PFSK-1 (cell line): ENCODE measurements around the gene TSPYL1.

Source experiments
- FOXP2 ChIP-seq: optimal IDR thresholded peaks from 2 replicates; pipeline ENCODE3; 2011; ENCODE audit warnings: borderline replicate concordance, control low read depth, inconsistent platforms; ENCODE audit not compliant: insufficient read depth; ENCODE audit errors: extremely low read length, extremely low read depth
- POLR2AphosphoS5 ChIP-seq: IDR thresholded peaks from 2 replicates; pipeline ENCODE4 v1.6.1; 2012; ENCODE audit warnings: low read depth, mild to moderate bottlenecking, control low read depth, low read length, moderate library complexity
- REST ChIP-seq, 2 experiments: IDR thresholded peaks; 2 replicates each; pipeline versions ENCODE4 v1.6.1 to v1.8.0; 2011 to 2012; ENCODE audit warnings: low read depth in 2 of 2, low read length in 2 of 2, control low read depth in 1 of 2, inconsistent platforms in 1 of 2, mild to moderate bottlenecking in 1 of 2, moderate library complexity in 1 of 2; ENCODE audit not compliant: insufficient read depth in 1 of 2
- SIN3A ChIP-seq: IDR thresholded peaks from 2 replicates; pipeline ENCODE4 v1.6.1; 2012; ENCODE audit warnings: mild to moderate bottlenecking, low read length, moderate library complexity, borderline replicate concordance; ENCODE audit not compliant: insufficient read depth
- TAF1 ChIP-seq: IDR thresholded peaks from 2 replicates; pipeline ENCODE4 v1.6.1; 2012; ENCODE audit warnings: low read length, control low read depth, borderline replicate concordance; ENCODE audit not compliant: insufficient read depth

Gene TSPYL1

GRCh38 chr6:116278481-116278829 is 1.3 kb downstream of the TSPYL1 start:
- TF ChIP-seq FOXP2 (no peak), POLR2AphosphoS5 (no peak)

- TF ChIP-seq FOXP2 (no peak), POLR2AphosphoS5 (no peak), REST (IDR thresholded peaks at IDR 0.05; ENCODE audit: insufficient read depth in 1 of 2, low read depth in 2 of 2, low read length in 2 of 2) (no peak), SIN3A (no peak), TAF1 (no peak)
Measured at GRCh38 chr6:116277124-116277523, 2.6 kb downstream of the TSPYL1 start.

- TF ChIP-seq TAF1 (no peak), FOXP2 (no peak), REST (IDR thresholded peaks at IDR 0.05; ENCODE audit: insufficient read depth in 1 of 2, low read depth in 2 of 2, low read length in 2 of 2) (no peak), SIN3A (no peak)
Measured at GRCh38 chr6:116271149-116271708, 8.5 kb downstream of the TSPYL1 start.

- no peak for TF ChIP-seq FOXP2
- TF ChIP-seq SIN3A = no peak
Measured at GRCh38 chr6:116268589-116269293, 11.0 kb downstream of the TSPYL1 start.

- no peak for TF ChIP-seq FOXP2
- no peak for TF ChIP-seq TAF1
- no peak for TF ChIP-seq REST (IDR thresholded peaks at IDR 0.05; ENCODE audit: insufficient read depth in 1 of 2, low read depth in 2 of 2, low read length in 2 of 2)
- no peak for TF ChIP-seq POLR2AphosphoS5
- no peak for TF ChIP-seq SIN3A
Measured at GRCh38 chr6:116267836-116268588, 11.7 kb downstream of the TSPYL1 start.

- TF ChIP-seq POLR2AphosphoS5 = no peak
- no peak for TF ChIP-seq FOXP2
- TF ChIP-seq TAF1 = no peak
- TF ChIP-seq REST (IDR thresholded peaks at IDR 0.05; ENCODE audit: insufficient read depth in 1 of 2, low read depth in 2 of 2, low read length in 2 of 2) = no peak
- TF ChIP-seq SIN3A = no peak
Measured at GRCh38 chr6:116266803-116267202, 12.9 kb downstream of the TSPYL1 start.
